SK-N-SH (cell line): ENCODE results near the gene GARRE1. TPM values are rescaled to one million over a fixed set of nuclear protein-coding genes. Genes with fewer than 3 reads are reported as not detected.

Source experiments
- CTCF ChIA-PET: fragments of 300-600, 350-600 bp; formaldehyde crosslinking; extraction: SDS; loops from one replicate; lab custom pipeline; 2021; lab: Yijun Ruan, JAX
- POLR2A ChIA-PET: fragments of 350-600 bp; sonication (Branson Sonifier 250); formaldehyde crosslinking; extraction: SDS; loops from one replicate; lab custom pipeline; 2020; ENCODE audit warnings: antibody characterized with exemption, inconsistent platforms; lab: Yijun Ruan, JAX
- DNase-seq: peaks from one replicate; pipeline ENCODE4 v3.0.0; 2012
- H2AFZ ChIP-seq: fragments of 200-600 bp; sonication (generic); 2 replicates; pipeline ENCODE4 v1.8.1; 2016; ENCODE audit warnings: antibody characterized with exemption, mild to moderate bottlenecking, low read depth
- H3F3A ChIP-seq: fragments of 200-600 bp; sonication (generic); replicated peaks from 2 replicates; pipeline ENCODE3; 2016; ENCODE audit warnings: antibody characterized with exemption, mild to moderate bottlenecking; ENCODE audit not compliant: insufficient read depth
- H3K27ac ChIP-seq, 2 experiments: fragments of 200-500 bp in 1 of 2; fragments of 200-600 bp in 1 of 2; sonication (Bioruptor generic) in 1 of 2; sonication (generic), shearing (Covaris generic) in 1 of 2; 2 replicates each; pipeline versions ENCODE4 v1.5.1 to v1.6.1; 2014 to 2016; ENCODE audit warnings: low read depth in 2 of 2, inconsistent platforms in 1 of 2, low read length in 1 of 2, mild to moderate bottlenecking in 1 of 2, mixed read lengths in 1 of 2
- H3K27me3 ChIP-seq: fragments of 200-600 bp; sonication (generic), shearing (Covaris generic); 2 replicates; pipeline ENCODE4 v1.6.1; 2016; ENCODE audit warnings: mixed run types; ENCODE audit not compliant: insufficient read depth
- H3K36me3 ChIP-seq, 2 experiments: fragments of 200-500 bp in 1 of 2; fragments of 200-600 bp in 1 of 2; sonication (Bioruptor generic) in 1 of 2; sonication (generic) in 1 of 2; replicated peaks in 1 of 2; 2 replicates each; pipeline versions ENCODE3 to v1.5.1; 2014 to 2016; ENCODE audit warnings: low read length in 1 of 2, mild to moderate bottlenecking in 1 of 2; ENCODE audit not compliant: insufficient read depth in 2 of 2, control insufficient read depth in 1 of 2
- H3K4me1 ChIP-seq, 2 experiments: fragments of 200-500 bp in 1 of 2; fragments of 200-600 bp in 1 of 2; sonication (Bioruptor generic) in 1 of 2; sonication (generic), shearing (Covaris generic) in 1 of 2; 2 replicates each; pipeline versions ENCODE4 v1.5.1 to v1.6.1; 2014 to 2016; ENCODE audit warnings: low read depth in 1 of 2, low read length in 1 of 2, mixed run types in 1 of 2; ENCODE audit not compliant: insufficient read depth in 2 of 2, control insufficient read depth in 1 of 2
- H3K4me2 ChIP-seq: fragments of 200-600 bp; sonication (generic), shearing (Covaris generic); 2 replicates; pipeline ENCODE4 v1.6.1; 2017; ENCODE audit warnings: mixed run types
- H3K4me3 ChIP-seq, 2 experiments: fragments of 200-500 bp in 1 of 2; fragments of 200-600 bp in 1 of 2; sonication (Bioruptor generic) in 1 of 2; sonication (generic), shearing (Covaris generic) in 1 of 2; 2 replicates each; pipeline versions ENCODE4 v1.5.1 to v1.8.1; 2014 to 2016; ENCODE audit warnings: low read depth in 2 of 2, inconsistent platforms in 1 of 2, low read length in 1 of 2, mild to moderate bottlenecking in 1 of 2, mixed read lengths in 1 of 2, moderate library complexity in 1 of 2
- H3K79me2 ChIP-seq: fragments of 200-600 bp; sonication (generic); 2 replicates; pipeline ENCODE4 v1.8.1; 2017; ENCODE audit warnings: mild to moderate bottlenecking; ENCODE audit not compliant: insufficient read depth
- H3K9ac ChIP-seq: fragments of 200-600 bp; sonication (generic); 2 replicates; pipeline ENCODE4 v1.6.1; 2017; ENCODE audit warnings: mixed run types
- H3K9me2 ChIP-seq: fragments of 200-600 bp; sonication (generic); 2 replicates; pipeline ENCODE4 v1.6.1; 2017; ENCODE audit warnings: mixed run types
- H3K9me3 ChIP-seq: fragments of 200-600 bp; sonication (generic); 2 replicates; pipeline ENCODE4 v1.6.1; 2017; ENCODE audit warnings: mixed run types, mild to moderate bottlenecking, moderate library complexity
- H4K20me1 ChIP-seq: fragments of 200-600 bp; sonication (generic); 2 replicates; pipeline ENCODE4 v1.6.1; 2017; ENCODE audit warnings: mild to moderate bottlenecking, mixed run types; ENCODE audit not compliant: insufficient read depth
- CHD2 ChIP-seq: fragments of 150-350 bp; IDR thresholded peaks from 2 replicates; pipeline ENCODE4 v1.6.1; 2018; ENCODE audit warnings: low read length; ENCODE audit not compliant: partially characterized antibody
- CTCF ChIP-seq: fragments of 200-600 bp; sonication (generic); IDR thresholded peaks from 2 replicates; pipeline ENCODE4 v1.6.1; 2017; ENCODE audit warnings: antibody characterized with exemption, mild to moderate bottlenecking, moderate library complexity
- ELF1 ChIP-seq: IDR thresholded peaks from 2 replicates; pipeline ENCODE4 v1.4.0; 2012
- FOXJ3 ChIP-seq: sonication (generic); formaldehyde crosslinking; IDR thresholded peaks from 2 replicates; pipeline ENCODE4 v1.5.1; 2020; ENCODE audit warnings: mild to moderate bottlenecking, missing genetic modification reagents
- IRF3 ChIP-seq: fragments of 150-350 bp; IDR thresholded peaks from 2 replicates; pipeline ENCODE4 v1.6.1; 2016; ENCODE audit warnings: mild to moderate bottlenecking, low read depth, low read length
- JUND ChIP-seq: IDR thresholded peaks from 2 replicates; pipeline ENCODE4 v1.4.0; 2012
- MAX ChIP-seq: IDR thresholded peaks from 2 replicates; pipeline ENCODE4 v1.4.0; 2012; ENCODE audit warnings: low read depth
- MXI1 ChIP-seq: IDR thresholded peaks from 2 replicates; pipeline ENCODE4 v1.6.1; 2012; ENCODE audit warnings: mild to moderate bottlenecking, low read depth, low read length, improper control_type of control experiment
- NFIC ChIP-seq: IDR thresholded peaks from 2 replicates; pipeline ENCODE4 v1.4.0; 2012; ENCODE audit warnings: borderline replicate concordance
- RCOR1 ChIP-seq: fragments of 150-350 bp; IDR thresholded peaks from 2 replicates; pipeline ENCODE4 v1.6.1; 2017; ENCODE audit warnings: antibody characterized with exemption, low read length
- REST ChIP-seq: IDR thresholded peaks from 2 replicates; pipeline ENCODE4 v1.6.1; 2012; ENCODE audit warnings: mild to moderate bottlenecking, low read depth, low read length, moderate library complexity
- SIN3A ChIP-seq: IDR thresholded peaks from 2 replicates; pipeline ENCODE4 v1.6.1; 2012; ENCODE audit warnings: low read depth, mild to moderate bottlenecking, low read length, moderate library complexity, borderline replicate concordance
- TAF1 ChIP-seq: IDR thresholded peaks from 2 replicates; pipeline ENCODE4 v1.6.1; 2012; ENCODE audit warnings: low read depth, mild to moderate bottlenecking, low read length, moderate library complexity, borderline replicate concordance
- TCF12 ChIP-seq: IDR thresholded peaks from 2 replicates; pipeline ENCODE4 v1.4.0; 2012
- TEAD4 ChIP-seq: IDR thresholded peaks from 2 replicates; pipeline ENCODE4 v1.4.0; 2012; ENCODE audit warnings: mild to moderate bottlenecking, borderline replicate concordance; ENCODE audit not compliant: insufficient read depth
- USF2 ChIP-seq: fragments of 150-350 bp; IDR thresholded peaks from 2 replicates; pipeline ENCODE4 v1.6.1; 2017; ENCODE audit warnings: antibody characterized with exemption, low read length, low read depth, borderline replicate concordance
- YY1 ChIP-seq: IDR thresholded peaks from 2 replicates; pipeline ENCODE4 v1.4.0; 2012; ENCODE audit warnings: low read depth, mild to moderate bottlenecking
- WGBS: methylation state at CpG from one replicate; pipeline ENCODE4 v1.1.6; 2017; ENCODE audit warnings: low lambda C conversion rate; 5-methylcytosine and 5-hydroxymethylcytosine counted together
- polyA plus RNA-seq, 3 experiments: library from polyadenylated mRNA; depleted of rRNA; stranded (reverse); fragments of >200 nt; gene quantifications; 2 replicates each; pipeline ENCODE4 v1.2.3, GENCODE V29; 2012

Gene GARRE1
- polyA plus RNA-seq, 1 of the 3 experiments (the other 2 are of a cell fraction) = 9.7 TPM

GRCh38 chr19:34246340-34246739 lies 8.0 kb upstream of the GARRE1 start:
- Histone ChIP-seq H3K36me3 (no peaks in the 10 kb centered on the region), H3K9me3 (no peaks in the 10 kb centered on the region), H2AFZ (no peak overlapping the region), H3K27ac (no peak overlapping the region), H4K20me1 (no peaks in the 10 kb centered on the region), H3K27me3 (no peaks in the 10 kb centered on the region), H3K9me2 (no peaks in the 10 kb centered on the region), H3K4me1 (peaks cover 0 to 9% of the 10 kb centered on the region in 2 experiments; a peak in 3 of 4 replicates), H3K9ac (no peak overlapping the region), H3F3A (no peaks in the 10 kb centered on the region), H3K4me2 (no peak overlapping the region), H3K79me2 (no peaks in the 10 kb centered on the region), H3K4me3 (no peak overlapping the region)
- 80% methylated on average over 4 of the region's 4 CpGs for WGBS
- CTCF ChIA-PET = no interaction called here
- TF ChIP-seq ELF1 (no peak), CHD2 (no peak), NFIC (no peak), SIN3A (no peak), RCOR1 (no peak), TCF12 (no peak), MAX (no peak), FOXJ3 (CRISPR knock-in tag) (no peak), CTCF (no peak), YY1 (no peak), IRF3 (no peak), USF2 (no peak), REST (no peak), TEAD4 (no peak), MXI1 (no peak), TAF1 (no peak), JUND (no peak)
- DNase-seq = no peak
- POLR2A ChIA-PET = no interaction called here
